K562 (cell line): ENCODE measurements around the gene TP53RK. TPM values are rescaled to one million over a fixed set of nuclear protein-coding genes. Genes with fewer than 3 reads are reported as not detected.

Experiments used
- ARID3A ChIP-seq: IDR thresholded peaks from 2 replicates; pipeline ENCODE4 v1.6.1; 2012; ENCODE audit warnings: low read depth, low read length, improper control_type of control experiment, borderline replicate concordance
- NRF1 ChIP-seq, 2 experiments: fragments of 450-650 bp; IDR thresholded peaks in 1 of 2; conservative IDR thresholded peaks in 1 of 2; 2 replicates each; pipeline ENCODE4 v1.6.1; 2014; ENCODE audit warnings: mild to moderate bottlenecking in 2 of 2
- POLR2AphosphoS5 ChIP-seq: IDR thresholded peaks from 2 replicates; pipeline ENCODE4 v1.6.1; 2011; ENCODE audit warnings: mild to moderate bottlenecking, low read depth, low read length, moderate library complexity; ENCODE audit not compliant: control insufficient read depth, insufficient read depth
- PTBP1 ChIP-seq: fragments of 200-400 bp; formaldehyde crosslinking; IDR thresholded peaks from 2 replicates; pipeline ENCODE4 v1.6.1; 2017; ENCODE audit warnings: low read depth, low read length
- REST ChIP-seq, 2 experiments: fragments of 450-650 bp; formaldehyde crosslinking in 1 of 2; IDR thresholded peaks; 2 replicates each; pipeline versions ENCODE4 v1.4.0 to v1.6.1; 2014 to 2020; ENCODE audit warnings: mild to moderate bottlenecking in 2 of 2, borderline replicate concordance in 1 of 2, low read depth in 1 of 2
- ZNF436 ChIP-seq: fragments of 250-450, 450-650 bp; sonication (Bioruptor Pico); formaldehyde crosslinking; IDR thresholded peaks from 2 replicates; pipeline ENCODE4 v1.7.0; 2020; ENCODE audit warnings: mild to moderate bottlenecking
- ZNF699 ChIP-seq: fragments of 250-450 bp; sonication (Bioruptor Pico); IDR thresholded peaks from 2 replicates; pipeline ENCODE4 v1.8.0; 2021; ENCODE audit warnings: mild to moderate bottlenecking, moderate library complexity; ENCODE audit not compliant: insufficient replicate concordance
- polyA plus RNA-seq, 8 experiments: library from polyadenylated mRNA; depleted of rRNA in 4 of 8; stranded (reverse) in 5 of 8; unstranded in 3 of 8; fragments of >200 nt; fragmentation: Nextera tagmentation in 2 of 8; fragmentation: Illumina TruSeq in 1 of 8; extraction: Ambion mirVana in 2 of 8; extraction: Trizol in 1 of 8; gene quantifications; 2 replicates each; pipeline versions ENCODE4 v1.2.1 to v1.2.3, GENCODE V29; 2011 to 2014; ENCODE audit warnings: inconsistent platforms in 1 of 8, missing spikeins in 1 of 8
- total RNA-seq, 7 experiments: library from RNA; depleted of rRNA in 6 of 7; stranded (reverse); fragments of >200 nt in 6 of 7; fragmentation: Illumina TruSeq in 2 of 7; extraction: Trizol in 2 of 7; gene quantifications; 2 replicates each; pipeline versions ENCODE4 v1.2.1 to v1.2.3, GENCODE V29; 2011 to 2021; ENCODE audit warnings: low replicate concordance in 1 of 7
- TF ChIP-seq, protein P1 (sequence below), 2 experiments: fragments of 450-650 bp; IDR thresholded peaks; 2 replicates each; pipeline ENCODE4 v1.6.1; 2018; ENCODE audit warnings: mild to moderate bottlenecking in 2 of 2, low read depth in 1 of 2; ENCODE audit not compliant: partially characterized antibody in 2 of 2
- TF ChIP-seq, protein P2 (sequence below): fragments of 200-800 bp; sonication (Bioruptor generic); IDR thresholded peaks from 2 replicates; pipeline ENCODE4 v1.6.1; 2017; ENCODE audit warnings: missing genetic modification characterization, missing compliant biosample characterization

TP53RK gene
- total and polyA plus RNA-seq, 9 of the 15 experiments (the other 6 are each of a cell fraction or from before 2014, with no cell fraction given): 2.9 to 43.5 (median 17.2) TPM

GRCh38 chr20:46683011-46683667, 6.1 kb downstream of the TP53RK start (continued):
- TF ChIP-seq ARID3A (no peak), ZNF436 (CRISPR knock-in tag) (no peak), POLR2AphosphoS5 (peak; percentile 47; the same call in 1 of the 2 replicates), REST (IDR thresholded peaks at IDR 0.05; ENCODE audit: borderline replicate concordance) (0 out of 2 replicates have a peak, but pooled peaks have one; percentile 26), REST (CRISPR knock-in tag; IDR thresholded peaks at IDR 0.05; ENCODE audit: low read depth) (no peak), ZNF699 (CRISPR knock-in tag) (no peak), PTBP1 (no peak), NRF1 (conservative IDR thresholded peaks at IDR 0.05 in 1 of 2, IDR thresholded peaks at IDR 0.05 in 1 of 2) (no peak)
- TF ChIP-seq, protein P1, sequence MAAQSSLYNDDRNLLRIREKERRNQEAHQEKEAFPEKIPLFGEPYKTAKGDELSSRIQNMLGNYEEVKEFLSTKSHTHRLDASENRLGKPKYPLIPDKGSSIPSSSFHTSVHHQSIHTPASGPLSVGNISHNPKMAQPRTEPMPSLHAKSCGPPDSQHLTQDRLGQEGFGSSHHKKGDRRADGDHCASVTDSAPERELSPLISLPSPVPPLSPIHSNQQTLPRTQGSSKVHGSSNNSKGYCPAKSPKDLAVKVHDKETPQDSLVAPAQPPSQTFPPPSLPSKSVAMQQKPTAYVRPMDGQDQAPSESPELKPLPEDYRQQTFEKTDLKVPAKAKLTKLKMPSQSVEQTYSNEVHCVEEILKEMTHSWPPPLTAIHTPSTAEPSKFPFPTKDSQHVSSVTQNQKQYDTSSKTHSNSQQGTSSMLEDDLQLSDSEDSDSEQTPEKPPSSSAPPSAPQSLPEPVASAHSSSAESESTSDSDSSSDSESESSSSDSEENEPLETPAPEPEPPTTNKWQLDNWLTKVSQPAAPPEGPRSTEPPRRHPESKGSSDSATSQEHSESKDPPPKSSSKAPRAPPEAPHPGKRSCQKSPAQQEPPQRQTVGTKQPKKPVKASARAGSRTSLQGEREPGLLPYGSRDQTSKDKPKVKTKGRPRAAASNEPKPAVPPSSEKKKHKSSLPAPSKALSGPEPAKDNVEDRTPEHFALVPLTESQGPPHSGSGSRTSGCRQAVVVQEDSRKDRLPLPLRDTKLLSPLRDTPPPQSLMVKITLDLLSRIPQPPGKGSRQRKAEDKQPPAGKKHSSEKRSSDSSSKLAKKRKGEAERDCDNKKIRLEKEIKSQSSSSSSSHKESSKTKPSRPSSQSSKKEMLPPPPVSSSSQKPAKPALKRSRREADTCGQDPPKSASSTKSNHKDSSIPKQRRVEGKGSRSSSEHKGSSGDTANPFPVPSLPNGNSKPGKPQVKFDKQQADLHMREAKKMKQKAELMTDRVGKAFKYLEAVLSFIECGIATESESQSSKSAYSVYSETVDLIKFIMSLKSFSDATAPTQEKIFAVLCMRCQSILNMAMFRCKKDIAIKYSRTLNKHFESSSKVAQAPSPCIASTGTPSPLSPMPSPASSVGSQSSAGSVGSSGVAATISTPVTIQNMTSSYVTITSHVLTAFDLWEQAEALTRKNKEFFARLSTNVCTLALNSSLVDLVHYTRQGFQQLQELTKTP (IDR thresholded peaks at IDR 0.05; ENCODE audit: low read depth in 1 of 2, partially characterized antibody in 2 of 2): no peak
- TF ChIP-seq, protein P2, sequence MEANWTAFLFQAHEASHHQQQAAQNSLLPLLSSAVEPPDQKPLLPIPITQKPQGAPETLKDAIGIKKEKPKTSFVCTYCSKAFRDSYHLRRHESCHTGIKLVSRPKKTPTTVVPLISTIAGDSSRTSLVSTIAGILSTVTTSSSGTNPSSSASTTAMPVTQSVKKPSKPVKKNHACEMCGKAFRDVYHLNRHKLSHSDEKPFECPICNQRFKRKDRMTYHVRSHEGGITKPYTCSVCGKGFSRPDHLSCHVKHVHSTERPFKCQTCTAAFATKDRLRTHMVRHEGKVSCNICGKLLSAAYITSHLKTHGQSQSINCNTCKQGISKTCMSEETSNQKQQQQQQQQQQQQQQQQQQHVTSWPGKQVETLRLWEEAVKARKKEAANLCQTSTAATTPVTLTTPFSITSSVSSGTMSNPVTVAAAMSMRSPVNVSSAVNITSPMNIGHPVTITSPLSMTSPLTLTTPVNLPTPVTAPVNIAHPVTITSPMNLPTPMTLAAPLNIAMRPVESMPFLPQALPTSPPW (CRISPR knock-in tag): peak; percentile 23; the same call in 1 of the 2 replicates
